Breast epithelium (tissue), 4 donors: ENCODE results near the gene TMTC3. TPM values are rescaled to one million over a fixed set of nuclear protein-coding genes. Genes with fewer than 3 reads are reported as not detected.
"Not testable (repeated sequence)": the region's sequence is repeated elsewhere in the genome, so short reads cannot be mapped to it uniquely, and the experiment has no call there.

ENCODE experiments used
- DNase-seq, 2 donors: peaks; one replicate each; pipeline ENCODE4 v3.0.0-alpha.2; 2019; ENCODE audit warnings: low spot score in 2 of 2
- H3K27ac ChIP-seq, 2 donors: fragments of 200-600 bp; sonication (generic) in 1 of 2; one replicate each; pipeline ENCODE4 v1.5.1; 2016 to 2019; ENCODE audit warnings: mild to moderate bottlenecking in 1 of 2
- H3K27me3 ChIP-seq, 2 donors: fragments of 200-600 bp; sonication (generic) in 1 of 2; one replicate each; pipeline versions ENCODE4 v1.5.1 to v1.6.0; 2017 to 2019; ENCODE audit warnings: control low read depth in 1 of 2, mild to moderate bottlenecking in 1 of 2
- H3K36me3 ChIP-seq: fragments of 200-600 bp; one replicate; pipeline ENCODE4 v1.5.1; 2019
- H3K4me1 ChIP-seq, 2 donors: fragments of 200-600 bp; sonication (generic); one replicate each; pipeline ENCODE4 v1.5.1; 2016 to 2019; ENCODE audit warnings: control low read depth in 1 of 2
- H3K4me3 ChIP-seq, 3 donors: fragments of 200-600 bp; sonication (generic); 1 replicate in 2 of 3; 2 replicates in 1 of 3; pipeline ENCODE4 v1.5.1; 2016 to 2019; ENCODE audit warnings: mild to moderate bottlenecking in 3 of 3, moderate library complexity in 2 of 3
- H3K9me3 ChIP-seq, 2 donors: fragments of 200-600 bp; sonication (generic) in 1 of 2; one replicate each; pipeline ENCODE4 v1.5.1; 2016 to 2019; ENCODE audit warnings: control low read depth in 1 of 2
- CTCF ChIP-seq, 3 donors: fragments of 450-650 bp; IDR thresholded peaks; one replicate each; pipeline ENCODE4 v1.5.1; 2016 to 2017; ENCODE audit warnings: antibody characterized with exemption in 3 of 3, mild to moderate bottlenecking in 3 of 3, moderate library complexity in 3 of 3
- POLR2A ChIP-seq: fragments of 450-650 bp; IDR thresholded peaks from one replicate; pipeline ENCODE4 v1.6.1; 2016; ENCODE audit warnings: antibody characterized with exemption, mild to moderate bottlenecking, moderate library complexity
- POLR2AphosphoS5 ChIP-seq, 3 donors: sonication (generic); formaldehyde crosslinking; IDR thresholded peaks; one replicate each; pipeline ENCODE4 v1.6.1; 2017; ENCODE audit warnings: antibody characterized with exemption in 3 of 3
- intact Hi-C: fragments of 100-400 bp; cut with DNase I; formaldehyde crosslinking; loops from one replicate; pipeline ENCODE4 v1.15.1; 2023; ENCODE audit warnings: low total_unique reads
- total RNA-seq, 3 donors: library from RNA; depleted of rRNA; stranded (reverse); fragments of >200 nt; gene quantifications; one replicate each; pipeline ENCODE4 v1.1.0, GENCODE V29; 2016

The TMTC3 gene
- total RNA-seq, 3 donors from 2014 or later: 14.7 to 20.6 (median 20.2) TPM

GRCh38 chr12:88207921-88208620 lies 66.0 kb downstream of the TMTC3 start:
- Histone ChIP-seq H3K9me3 (peaks cover 12 to 29% of the 10 kb centered on the region in 2 donors), H3K36me3 (no peaks in the 10 kb centered on the region), H3K4me1 (no peaks in the 10 kb centered on the region), H3K4me3 (no peak overlapping the region), H3K27ac (peak overlapping the region; percentile 8 to 68), H3K27me3 (no peaks in the 10 kb centered on the region)
- no peak for DNase-seq
- TF ChIP-seq CTCF (IDR thresholded peaks at IDR 0.05) (no peak), POLR2A (no peak), POLR2AphosphoS5 (IDR thresholded peaks at IDR 0.05) (peak in 2 of 3 donors; percentile 33 to 56)
- intact Hi-C loops: no loop called here

- Histone ChIP-seq H3K27me3 (no peaks in the 10 kb centered on the region), H3K4me3 (no peak overlapping the region), H3K9me3 (peaks cover 12 to 30% of the 10 kb centered on the region in 2 donors), H3K36me3 (no peaks in the 10 kb centered on the region), H3K27ac (peak overlapping the region in 1 of 2 donors; percentile 68), H3K4me1 (no peaks in the 10 kb centered on the region)
- no peak for DNase-seq
- TF ChIP-seq CTCF (IDR thresholded peaks at IDR 0.05): no peak
- no peak for TF ChIP-seq POLR2A
- TF ChIP-seq POLR2AphosphoS5 (IDR thresholded peaks at IDR 0.05): no peak
- intact Hi-C loops: no loop called here
Observed at GRCh38 chr12:88208661-88209060, 66.6 kb downstream of the TMTC3 start.

- intact Hi-C loops, H3K4me3 ChIP-seq, H3K4me1 ChIP-seq, H3K27ac ChIP-seq, DNase-seq, H3K36me3 ChIP-seq, H3K27me3 ChIP-seq: not testable (repeated sequence)
- H3K9me3 ChIP-seq: peaks cover 12 to 35% of the 10 kb centered on the region in 2 donors
Observed at GRCh38 chr12:88210311-88210710, 68.2 kb downstream of the TMTC3 start.

GRCh38 chr12:88218293-88218692 lies 76.2 kb downstream of the TMTC3 start:
- no peaks in the 10 kb centered on the region for H3K27me3 ChIP-seq
- TF ChIP-seq POLR2A (no peak), CTCF (IDR thresholded peaks at IDR 0.05) (no peak), POLR2AphosphoS5 (IDR thresholded peaks at IDR 0.05) (no peak)
- intact Hi-C loops: no loop called here
- no peak overlapping the region for H3K4me3 ChIP-seq
- DNase-seq: no peak
- H3K9me3 ChIP-seq: peaks cover 19 to 40% of the 10 kb centered on the region in 2 donors
- no peaks in the 10 kb centered on the region for H3K36me3 ChIP-seq
- no peaks in the 10 kb centered on the region for H3K4me1 ChIP-seq
- H3K27ac ChIP-seq: no peak overlapping the region

GRCh38 chr12:88219861-88220260 lies 77.8 kb downstream of the TMTC3 start:
- no peaks in the 10 kb centered on the region for H3K36me3 ChIP-seq
- no peak overlapping the region for H3K27ac ChIP-seq
- DNase-seq: no peak
- no peak overlapping the region for H3K4me3 ChIP-seq
- TF ChIP-seq CTCF (IDR thresholded peaks at IDR 0.05) (no peak), POLR2AphosphoS5 (IDR thresholded peaks at IDR 0.05) (no peak), POLR2A (no peak)
- intact Hi-C loops: no loop called here
- peaks cover 19 to 36% of the 10 kb centered on the region in 2 donors for H3K9me3 ChIP-seq
- H3K4me1 ChIP-seq: no peaks in the 10 kb centered on the region
- H3K27me3 ChIP-seq: no peaks in the 10 kb centered on the region
